Progenitor cell of endocrine pancreas (in vitro differentiated cells): ENCODE data around the gene PIP. TPM values are rescaled to one million over a fixed set of nuclear protein-coding genes. Genes with fewer than 3 reads are reported as not detected.

Experiments used
- DNase-seq: peaks from one replicate; pipeline ENCODE4 v3.0.0; 2021; ENCODE audit warnings: low spot score; ENCODE audit not compliant: unreplicated experiment
- H3K27ac Mint-ChIP-seq: 2 replicates; pipeline ENCODE4 v1.8.0; 2021; ENCODE audit warnings: mild to moderate bottlenecking, moderate library complexity, mixed read lengths
- H3K27me3 Mint-ChIP-seq: 2 replicates; pipeline ENCODE4 v1.8.0; 2021; ENCODE audit warnings: mixed read lengths
- H3K36me3 Mint-ChIP-seq: 2 replicates; pipeline ENCODE4 v1.8.0; 2022; ENCODE audit warnings: mixed read lengths; ENCODE audit not compliant: insufficient read depth
- H3K4me1 Mint-ChIP-seq: 2 replicates; pipeline ENCODE4 v1.8.0; 2021; ENCODE audit warnings: low read depth, mixed read lengths
- H3K4me3 Mint-ChIP-seq: 2 replicates; pipeline ENCODE4 v1.8.0; 2021; ENCODE audit warnings: low read depth, mild to moderate bottlenecking, moderate library complexity, mixed read lengths
- H3K9me3 Mint-ChIP-seq: 2 replicates; pipeline ENCODE4 v1.8.0; 2021; ENCODE audit warnings: low read depth, mixed read lengths
- CTCF ChIP-seq: fragments of 200-600 bp; sonication (generic); IDR thresholded peaks from one replicate; pipeline ENCODE4 v1.5.0; 2021; ENCODE audit warnings: antibody characterized with exemption, mild to moderate bottlenecking; ENCODE audit not compliant: unreplicated experiment
- total RNA-seq: library from RNA; stranded (reverse); gene quantifications from 2 replicates; pipeline ENCODE4 v1.2.1, GENCODE V29; 2021

Gene PIP
- total RNA-seq, 1 donor from 2014 or later: not detected

GRCh38 chr7:143183024-143183423 is 51.1 kb downstream of the PIP start, which contains the start of gene TAS2R39:
TSS of gene TAS2R39 (plus strand) at chr7:143183419. CDS start at chr7:143183419, 0 bp downstream.
- no peak for TF ChIP-seq CTCF
- H3K27me3 Mint-ChIP-seq: no peaks in the 10 kb centered on the region
- no peak within 1 kb of the TSS for H3K4me3 Mint-ChIP-seq
- peaks cover 8% of the 10 kb centered on the region for H3K9me3 Mint-ChIP-seq
- no peak for DNase-seq
- no peak within 1 kb of the TSS for H3K27ac Mint-ChIP-seq
- no peaks in the 10 kb centered on the region for H3K4me1 Mint-ChIP-seq
- no peaks in the 10 kb centered on the region for H3K36me3 Mint-ChIP-seq

DNA sequence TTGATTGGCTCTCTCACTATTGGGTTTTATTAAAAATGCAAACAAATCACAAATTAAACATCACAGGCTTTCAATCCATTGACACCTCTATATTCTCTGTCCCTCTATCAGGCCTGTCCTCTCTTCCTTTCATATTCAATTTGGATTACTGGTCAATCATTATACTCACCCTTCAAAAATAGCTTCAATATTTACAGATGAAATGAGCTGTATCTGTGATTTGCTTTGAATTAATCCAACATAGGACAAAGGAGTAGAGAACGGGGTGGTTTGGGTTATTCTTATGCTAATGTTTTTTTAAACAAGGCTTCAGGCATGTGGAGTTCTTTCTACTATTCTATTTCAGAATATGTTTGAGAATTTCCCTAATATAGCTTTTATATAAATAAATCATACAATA is 53.7 kb downstream of the PIP start:
- H3K9me3 Mint-ChIP-seq: no peaks in the 10 kb centered on the region
- no peak overlapping the region for H3K27ac Mint-ChIP-seq
- no peak for DNase-seq
- H3K36me3 Mint-ChIP-seq: no peaks in the 10 kb centered on the region
- H3K27me3 Mint-ChIP-seq: no peaks in the 10 kb centered on the region
- no peak overlapping the region for H3K4me3 Mint-ChIP-seq
- TF ChIP-seq CTCF: no peak
- H3K4me1 Mint-ChIP-seq: no peaks in the 10 kb centered on the region

DNA sequence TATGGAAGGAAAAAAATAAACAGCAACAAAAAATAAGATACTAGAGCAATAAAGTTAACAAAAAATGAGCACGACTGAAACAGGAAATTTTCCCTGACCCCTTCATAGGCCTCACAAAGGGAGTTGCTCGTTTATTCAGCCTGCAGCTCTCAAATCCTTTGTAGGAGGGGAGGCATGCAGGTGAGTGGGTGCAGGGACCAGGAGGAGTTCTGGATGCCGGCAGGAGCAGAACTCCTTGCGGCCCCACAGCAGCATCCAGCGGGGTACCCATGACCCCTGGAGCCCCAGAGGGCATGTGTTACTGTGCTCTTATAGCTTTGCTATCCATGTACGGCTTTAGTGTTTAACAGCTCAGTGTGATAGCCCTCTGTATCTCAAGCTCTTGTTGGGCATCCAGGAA is 57.1 kb downstream of the PIP start:
- Mint-ChIP-seq H3K27ac (no peak overlapping the region), H3K27me3 (no peaks in the 10 kb centered on the region), H3K36me3 (no peaks in the 10 kb centered on the region), H3K9me3 (no peaks in the 10 kb centered on the region), H3K4me3 (no peak overlapping the region), H3K4me1 (peaks cover 2% of the 10 kb centered on the region)
- TF ChIP-seq CTCF: no peak
- no peak for DNase-seq

Other genes with a start within 250 kb of the PIP start
- gene TRPV6, start 246.3 kb upstream of the PIP start, total RNA-seq: 5.7 and 6.2 TPM in 2 replicates
- gene TRPV5, start 198.3 kb upstream of the PIP start, total RNA-seq: 0.13 and 0.14 TPM in 2 replicates
- not detected in 2 replicates for gene LLCFC1, start 192.6 kb upstream of the PIP start, total RNA-seq
- 1.7 and 1.9 TPM in 2 replicates for gene KEL, start 169.7 kb upstream of the PIP start, total RNA-seq
- not detected in 2 replicates for gene OR9A2, start 104.9 kb upstream of the PIP start, total RNA-seq
- gene OR6V1, start 79.7 kb upstream of the PIP start, total RNA-seq: not detected in 2 replicates
- not detected in 2 replicates for gene TAS2R39, start 51.3 kb downstream of the PIP start, total RNA-seq
- not detected in 2 replicates for gene TAS2R40, start 90.0 kb downstream of the PIP start, total RNA-seq
- 110 and 114 TPM in 2 replicates for gene GSTK1, start 131.4 kb downstream of the PIP start, total RNA-seq
- 4.7 and 5.1 TPM in 2 replicates for gene TMEM139, start 152.9 kb downstream of the PIP start, total RNA-seq
- gene CASP2, start 156.3 kb downstream of the PIP start, total RNA-seq: 65.5 and 68.9 TPM in 2 replicates
- 0.09 and 0.14 TPM in 2 replicates for gene CLCN1, start 184.0 kb downstream of the PIP start, total RNA-seq
- 2.3 and 3.7 TPM in 2 replicates for gene FAM131B, start 230.6 kb downstream of the PIP start, total RNA-seq
- 65.4 and 69.0 TPM in 2 replicates for gene ZYX, start 249.3 kb downstream of the PIP start, total RNA-seq